Fibroblast of the aortic adventitia (primary cell): ENCODE results near the gene F8. TPM values are rescaled to one million over a fixed set of nuclear protein-coding genes. Genes with fewer than 3 reads are reported as not detected.

ENCODE experiments used
- DNase-seq: peaks from one replicate; pipeline ENCODE4 v3.0.0-alpha.2; 2010; ENCODE audit warnings: low read depth
- H3K4me3 ChIP-seq: 2 replicates; pipeline ENCODE4 v1.5.1; 2011; ENCODE audit warnings: low read depth, mild to moderate bottlenecking, control low read depth, low read length, moderate library complexity
- CTCF ChIP-seq: IDR thresholded peaks from 2 replicates; pipeline ENCODE4 v1.5.1; 2011; ENCODE audit warnings: mild to moderate bottlenecking, low read length, control low read depth, inconsistent platforms; ENCODE audit not compliant: insufficient read depth
- total RNA-seq: library from RNA; depleted of rRNA; stranded (reverse); fragments of >200 nt; gene quantifications from 2 replicates; pipeline ENCODE4 v1.2.3, GENCODE V29; 2012; ENCODE audit warnings: low replicate concordance

Gene F8
- total RNA-seq, 1 donor, result 7.8 TPM

DNA sequence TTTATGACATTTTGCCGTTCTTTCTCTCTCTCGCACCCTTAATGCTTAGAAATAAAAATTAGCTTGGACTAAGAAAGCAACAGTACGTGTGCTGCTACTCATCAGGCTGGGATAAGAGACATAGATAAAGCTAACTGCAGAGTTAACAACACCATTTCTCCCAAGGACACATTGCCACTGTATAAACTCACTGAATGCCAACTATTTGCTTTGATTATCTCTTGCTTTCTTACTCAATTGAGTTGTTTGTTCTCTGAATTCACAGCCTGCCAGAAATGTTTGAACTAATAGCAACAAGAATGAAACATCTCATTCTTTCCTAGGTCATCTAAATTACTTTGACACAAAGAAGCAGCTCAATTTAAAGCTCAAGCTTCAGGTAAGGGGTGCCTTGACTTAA is 34.6 kb downstream of the F8 start:
- DNase-seq, result no peak
- H3K4me3 ChIP-seq, result no peak overlapping the region
- TF ChIP-seq CTCF, result no peak

- no peak for TF ChIP-seq CTCF
- H3K4me3 ChIP-seq, result no peak overlapping the region
- peak; percentile 12 for DNase-seq
Observed at GRCh38 chrX:154986826-154987575, 35.5 kb downstream of the F8 start.

DNA sequence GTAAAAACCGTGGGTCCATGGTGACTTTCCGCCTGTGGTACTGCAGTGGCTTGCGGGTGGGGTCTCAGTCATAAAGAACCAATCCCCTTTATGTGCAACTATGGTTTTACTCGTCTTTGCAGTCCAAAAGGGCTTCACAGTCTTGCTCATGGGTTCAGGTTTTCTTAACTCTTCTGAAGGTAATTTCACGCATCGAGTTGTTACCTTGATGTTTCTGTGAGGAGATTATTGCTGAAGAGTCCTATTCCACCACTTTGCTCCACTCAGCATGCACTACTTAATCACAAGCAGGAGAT is 41.5 kb downstream of the F8 start:
- no peak overlapping the region for H3K4me3 ChIP-seq
- TF ChIP-seq CTCF, result no peak
- no peak for DNase-seq

GRCh38 chrX:154980330-154981115 is 42.0 kb downstream of the F8 start:
- TF ChIP-seq CTCF, result peak; percentile 56
- DNase-seq, result peak; percentile 72
- peak overlapping the region; percentile 67 for H3K4me3 ChIP-seq

DNA sequence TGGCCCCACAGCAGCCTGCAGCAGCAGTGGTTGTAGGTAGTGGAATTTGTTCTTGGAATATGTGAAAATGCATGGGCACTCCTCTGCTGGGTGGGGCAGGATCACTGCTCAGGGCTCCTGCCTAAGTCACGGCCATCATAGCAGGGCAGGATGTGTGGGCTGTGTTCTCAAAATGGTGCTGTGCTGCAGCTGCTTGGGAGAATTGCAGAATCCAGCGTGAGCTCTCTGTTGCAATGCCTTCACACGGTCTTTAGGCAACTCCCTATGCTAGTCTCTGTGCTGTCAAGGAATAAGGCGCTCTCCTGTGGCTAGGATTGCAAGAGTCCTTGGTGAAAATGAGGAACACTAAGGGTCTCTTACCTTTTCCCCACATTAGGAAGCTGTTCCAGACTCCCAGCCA is 42.9 kb downstream of the F8 start:
- DNase-seq, result no peak

DNA sequence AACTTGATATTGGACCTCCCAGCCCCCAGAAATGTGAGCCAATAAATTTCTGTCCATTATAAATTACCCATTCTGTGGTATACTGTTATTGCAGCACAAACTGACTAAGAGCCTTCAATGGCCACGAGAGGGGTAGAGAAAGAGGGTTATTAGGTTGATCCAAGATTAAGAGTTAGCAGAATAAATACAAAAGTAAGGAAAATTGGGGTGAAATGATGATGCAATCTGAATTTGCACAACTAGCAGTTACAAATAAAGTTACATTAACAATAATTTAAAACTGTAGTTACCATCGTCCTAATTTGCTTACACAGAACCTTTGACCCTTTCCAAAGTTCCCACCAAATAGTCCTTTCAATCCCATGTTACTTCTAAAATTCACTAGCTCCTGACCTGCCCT is 54.2 kb downstream of the F8 start:
- no peak overlapping the region for H3K4me3 ChIP-seq
- TF ChIP-seq CTCF, result no peak
- DNase-seq, result no peak

More for the DNA sequence above, 42.9 kb downstream of the F8 start:
- no peak for TF ChIP-seq CTCF
- H3K4me3 ChIP-seq, result no peak overlapping the region
